ENCODE measurements around the gene PUDP. TPM values are rescaled to one million over a fixed set of nuclear protein-coding genes. Genes with fewer than 3 reads are reported as not detected.

The PUDP gene
- total RNA-seq, 1 experiment from 2014 or later: 8.2 TPM

DNA sequence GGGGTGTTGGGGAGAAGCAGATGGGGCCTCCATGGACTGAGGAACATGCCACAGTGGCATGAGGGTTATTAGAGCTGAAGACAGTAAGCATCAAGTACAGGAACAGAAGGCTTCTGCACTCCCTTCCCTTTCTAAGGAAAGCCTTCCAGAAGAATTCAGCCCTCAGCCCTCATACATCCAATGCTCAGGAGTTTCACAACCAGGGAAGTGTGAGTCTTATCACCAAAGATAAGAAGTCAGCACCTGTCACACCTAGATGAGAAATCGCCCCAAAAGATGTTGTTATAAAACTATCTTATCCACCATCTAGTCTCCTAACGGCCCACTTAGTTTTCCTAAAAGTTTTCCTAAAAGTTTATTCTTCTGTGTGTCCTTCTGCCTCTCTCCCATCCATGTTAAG lies 78.4 kb downstream of the PUDP start:
- H3K27ac ChIP-seq: no peak overlapping the region

DNA sequence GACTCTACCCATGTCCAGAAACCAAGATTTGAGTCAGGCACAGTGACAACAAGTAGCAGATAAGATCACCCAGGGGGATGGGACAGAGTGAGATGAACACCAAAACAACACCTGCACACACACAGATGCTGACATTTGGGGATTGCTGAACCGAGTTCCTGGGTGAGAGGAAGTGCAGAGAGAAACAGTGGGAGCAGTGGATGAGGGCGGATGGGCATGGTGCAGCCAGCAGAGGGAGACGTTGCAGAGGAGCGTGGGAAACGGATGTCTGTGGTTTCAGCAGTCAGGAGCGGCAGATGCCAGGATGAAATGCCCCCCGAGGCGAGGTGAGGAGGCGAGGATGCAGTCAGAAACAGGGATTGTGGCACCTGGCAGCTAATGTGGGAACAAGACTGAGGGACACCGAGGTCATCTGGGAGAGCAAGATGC lies 79.0 kb downstream of the PUDP start:
- Histone ChIP-seq H3K27ac (no peak overlapping the region), H3K9me3 (replicated peaks) (no peaks in the 10 kb centered on the region), H3K4me3 (no peak overlapping the region), H3K27me3 (replicated peaks) (no peaks in the 10 kb centered on the region), H3K4me1 (replicated peaks) (no peaks in the 10 kb centered on the region), H3K36me3 (no peaks in the 10 kb centered on the region)
- DNase-seq (ENCODE audit: low read depth in 1 of 2, low spot score in 2 of 2): peak; percentile 23 to 41

More for the DNA sequence above, 78.4 kb downstream of the PUDP start:
- no peak for DNase-seq (ENCODE audit: low read depth in 1 of 2, low spot score in 2 of 2)
- Histone ChIP-seq H3K4me1 (replicated peaks) (no peaks in the 10 kb centered on the region), H3K9me3 (replicated peaks) (no peaks in the 10 kb centered on the region), H3K36me3 (no peaks in the 10 kb centered on the region), H3K27me3 (replicated peaks) (no peaks in the 10 kb centered on the region), H3K4me3 (no peak overlapping the region)

DNA sequence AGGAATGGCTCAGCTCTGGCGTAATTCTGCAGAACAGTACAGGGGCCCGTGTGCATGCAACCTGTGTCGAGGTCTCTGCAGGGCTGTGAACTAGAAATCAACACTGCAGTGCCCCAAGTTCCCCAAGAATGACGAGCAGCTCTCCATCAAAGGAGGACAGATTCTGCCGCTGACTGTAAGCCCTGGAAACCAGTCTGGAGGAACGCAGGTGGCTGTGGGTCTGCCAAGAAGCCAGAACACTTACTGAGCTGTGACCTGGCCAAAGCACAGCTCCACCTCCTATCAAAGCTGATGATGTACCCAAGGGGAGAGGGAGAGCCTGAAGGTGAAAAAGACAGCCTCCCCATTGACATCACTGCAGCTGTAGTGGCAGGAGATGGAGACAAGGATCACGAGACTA lies 80.7 kb downstream of the PUDP start:
- H3K27me3 ChIP-seq (replicated peaks): no peaks in the 10 kb centered on the region
- DNase-seq (ENCODE audit: low read depth in 1 of 2, low spot score in 2 of 2): no peak
- no peaks in the 10 kb centered on the region for H3K36me3 ChIP-seq
- H3K27ac ChIP-seq: no peak overlapping the region
- H3K4me1 ChIP-seq (replicated peaks): no peaks in the 10 kb centered on the region
- H3K9me3 ChIP-seq (replicated peaks): no peaks in the 10 kb centered on the region
- no peak overlapping the region for H3K4me3 ChIP-seq

DNA sequence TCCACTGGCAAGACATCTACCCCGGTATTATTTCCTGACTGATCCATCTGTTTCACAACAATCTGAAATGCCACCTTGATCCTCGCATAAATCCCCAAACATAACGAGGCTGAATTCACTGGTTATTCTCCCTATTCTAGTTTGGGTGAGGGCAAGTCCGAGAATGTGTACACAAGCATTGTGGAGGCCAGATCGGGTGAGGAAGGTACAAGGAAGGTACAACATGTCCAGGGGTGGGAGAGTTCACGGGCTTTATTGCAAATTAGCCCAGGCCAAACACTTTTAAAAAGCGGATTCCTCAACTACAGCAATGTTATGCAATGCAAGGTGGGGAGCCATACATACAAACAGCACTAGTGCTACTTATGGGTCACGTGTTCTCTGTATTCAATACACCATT lies 82.5 kb downstream of the PUDP start:
- Histone ChIP-seq H3K36me3 (no peaks in the 10 kb centered on the region), H3K27me3 (replicated peaks) (no peaks in the 10 kb centered on the region), H3K27ac (no peak overlapping the region), H3K4me1 (replicated peaks) (no peaks in the 10 kb centered on the region), H3K4me3 (no peak overlapping the region), H3K9me3 (replicated peaks) (no peaks in the 10 kb centered on the region)
- no peak for DNase-seq (ENCODE audit: low read depth in 1 of 2, low spot score in 2 of 2)

DNA sequence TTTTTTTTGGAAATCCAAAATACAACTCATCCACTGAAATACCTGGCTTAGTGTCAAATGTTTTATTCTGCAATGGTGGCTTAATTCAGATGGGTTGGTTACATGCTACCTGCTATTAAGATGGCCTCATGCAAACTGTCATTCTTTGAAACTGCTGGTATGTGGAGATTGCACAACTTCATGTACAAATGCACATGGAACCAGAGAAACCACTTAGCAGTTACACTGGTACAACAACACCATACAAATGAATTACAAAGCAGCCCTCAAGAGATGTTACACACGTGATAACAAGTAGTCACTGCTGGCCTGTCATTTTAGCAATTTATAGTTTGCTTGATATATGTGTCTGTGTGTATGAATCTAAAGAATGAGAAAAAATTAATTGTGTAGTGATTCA lies 85.0 kb downstream of the PUDP start:
- Histone ChIP-seq H3K27me3 (replicated peaks) (no peaks in the 10 kb centered on the region), H3K4me1 (replicated peaks) (no peaks in the 10 kb centered on the region), H3K4me3 (no peak overlapping the region), H3K27ac (no peak overlapping the region), H3K36me3 (no peaks in the 10 kb centered on the region), H3K9me3 (replicated peaks) (no peaks in the 10 kb centered on the region)
- no peak for DNase-seq (ENCODE audit: low read depth in 1 of 2, low spot score in 2 of 2)

DNA sequence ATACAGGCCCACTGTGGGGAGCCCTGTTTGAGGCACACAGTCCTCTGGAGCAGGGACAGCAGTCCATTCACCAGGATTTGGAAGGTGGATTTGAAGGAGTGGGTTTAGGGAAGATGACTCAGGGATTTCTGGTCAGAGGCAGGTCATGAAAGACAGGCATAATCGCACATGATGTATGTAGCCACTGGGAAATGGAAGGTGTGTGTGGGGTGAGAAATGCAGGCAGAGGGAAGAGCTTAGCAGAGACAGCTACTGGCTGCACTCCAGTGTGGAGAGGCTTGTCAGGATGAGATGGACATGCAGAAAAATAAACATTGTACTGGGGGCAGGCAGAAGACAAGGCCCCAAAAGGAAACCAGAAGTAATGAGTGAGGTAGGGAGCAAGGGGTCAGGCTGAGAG lies 85.7 kb downstream of the PUDP start:
- DNase-seq (ENCODE audit: low read depth in 1 of 2, low spot score in 2 of 2): no peak
- Histone ChIP-seq H3K36me3 (no peaks in the 10 kb centered on the region), H3K4me1 (replicated peaks) (no peaks in the 10 kb centered on the region)

DNA sequence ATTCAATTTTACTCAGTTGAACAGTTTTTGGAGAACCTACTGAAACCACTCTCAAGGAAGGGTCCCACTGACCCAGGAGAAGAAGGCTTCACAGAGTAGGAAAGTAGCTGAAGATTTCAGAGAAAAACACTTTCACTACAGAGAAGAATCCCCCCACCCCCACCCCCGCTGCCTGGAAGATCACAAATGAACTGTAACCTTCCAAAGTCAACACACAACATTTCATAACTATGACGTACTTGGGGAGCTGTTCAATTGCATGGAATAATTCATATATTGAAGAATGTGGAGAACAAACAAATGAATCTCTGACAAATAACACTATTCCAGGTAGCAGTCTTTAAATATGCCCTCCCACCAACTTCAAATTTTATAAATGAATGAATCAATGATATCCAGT lies 86.5 kb downstream of the PUDP start:
- H3K4me3 ChIP-seq: no peak overlapping the region
- H3K27me3 ChIP-seq (replicated peaks): no peaks in the 10 kb centered on the region
- no peak for DNase-seq (ENCODE audit: low read depth in 1 of 2, low spot score in 2 of 2)
- no peaks in the 10 kb centered on the region for H3K4me1 ChIP-seq (replicated peaks)
- no peaks in the 10 kb centered on the region for H3K9me3 ChIP-seq (replicated peaks)
- H3K36me3 ChIP-seq: no peaks in the 10 kb centered on the region
- H3K27ac ChIP-seq: no peak overlapping the region

More for the DNA sequence above, 85.7 kb downstream of the PUDP start:
- Histone ChIP-seq H3K4me3 (no peak overlapping the region), H3K9me3 (replicated peaks) (no peaks in the 10 kb centered on the region), H3K27me3 (replicated peaks) (no peaks in the 10 kb centered on the region), H3K27ac (no peak overlapping the region)

DNA sequence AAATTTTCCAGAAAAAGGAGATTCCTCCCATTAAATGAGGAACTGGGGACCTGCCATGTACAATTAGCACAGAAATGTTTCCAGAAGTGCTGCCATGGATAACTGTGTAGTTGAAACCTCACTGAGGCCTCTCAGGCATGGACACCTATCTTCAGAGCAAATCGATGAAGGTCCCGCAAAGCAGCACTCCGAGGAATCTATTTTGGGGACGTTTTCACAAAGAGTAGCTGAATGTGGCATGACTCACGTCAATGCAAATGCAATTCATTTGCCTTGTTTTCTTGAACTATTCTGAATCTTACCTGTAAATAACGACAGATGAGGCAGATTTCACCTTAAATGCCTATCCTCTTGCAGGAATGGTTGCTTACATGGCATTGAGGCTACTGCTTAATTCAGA lies 87.5 kb downstream of the PUDP start:
- no peak for DNase-seq (ENCODE audit: low read depth in 1 of 2, low spot score in 2 of 2)
- no peaks in the 10 kb centered on the region for H3K4me1 ChIP-seq (replicated peaks)

DNA sequence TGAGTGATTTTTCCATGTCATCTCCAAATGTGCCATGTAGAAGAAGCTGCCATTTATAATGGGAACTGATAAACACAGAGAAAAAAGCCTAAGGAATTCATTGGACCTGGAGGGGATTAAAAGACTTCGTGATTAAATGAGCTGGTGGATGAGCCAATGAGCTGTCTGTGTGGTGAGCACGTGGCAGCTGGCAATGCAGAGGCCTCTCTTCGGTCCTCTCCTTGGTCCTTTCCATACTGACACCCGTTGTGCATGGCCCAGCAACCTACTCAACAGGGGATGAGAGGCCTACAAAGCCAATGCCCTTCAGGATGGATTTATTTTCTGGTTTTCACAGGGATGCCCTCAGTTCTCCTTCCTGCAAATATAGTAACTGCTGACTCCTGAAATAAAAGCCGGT lies 88.1 kb downstream of the PUDP start:
- H3K9me3 ChIP-seq (replicated peaks): no peaks in the 10 kb centered on the region
- no peak overlapping the region for H3K4me3 ChIP-seq
- H3K36me3 ChIP-seq: no peaks in the 10 kb centered on the region
- no peaks in the 10 kb centered on the region for H3K27me3 ChIP-seq (replicated peaks)
- no peak for DNase-seq (ENCODE audit: low read depth in 1 of 2, low spot score in 2 of 2)
- H3K4me1 ChIP-seq (replicated peaks): no peaks in the 10 kb centered on the region
- H3K27ac ChIP-seq: no peak overlapping the region

More for the DNA sequence above, 87.5 kb downstream of the PUDP start:
- no peaks in the 10 kb centered on the region for H3K36me3 ChIP-seq
- H3K9me3 ChIP-seq (replicated peaks): no peaks in the 10 kb centered on the region
- no peaks in the 10 kb centered on the region for H3K27me3 ChIP-seq (replicated peaks)
- H3K27ac ChIP-seq: no peak overlapping the region
- H3K4me3 ChIP-seq: no peak overlapping the region

DNA sequence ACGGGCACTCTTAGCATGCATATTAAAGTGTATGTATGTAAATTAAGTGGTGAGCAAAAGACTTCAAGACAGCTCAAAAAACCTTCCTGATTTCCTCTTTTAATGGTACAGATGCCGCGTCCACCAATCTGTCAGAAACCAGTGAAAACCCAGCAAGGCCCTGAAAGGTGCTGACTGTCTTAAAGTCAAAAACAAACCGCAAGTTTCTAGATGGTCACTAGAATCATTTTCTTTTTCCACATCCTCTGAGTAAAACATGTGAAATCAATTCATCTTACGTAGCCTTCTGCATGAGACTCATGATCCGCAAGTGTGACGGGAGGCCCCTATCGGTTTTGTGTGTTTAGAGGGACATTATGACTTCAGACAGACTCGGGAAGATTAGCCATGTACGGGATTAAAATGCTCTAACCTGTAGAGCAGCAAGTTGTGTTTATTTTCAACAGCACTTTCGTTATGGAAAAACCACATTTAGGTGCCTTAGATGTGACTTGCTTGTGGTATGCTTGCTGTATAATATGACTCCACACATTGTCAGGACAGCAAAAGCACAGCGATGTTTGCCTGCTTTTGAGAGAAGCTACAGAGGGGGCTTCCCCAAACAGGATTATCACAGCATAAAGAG lies 88.6 kb downstream of the PUDP start:
- no peak overlapping the region for H3K4me3 ChIP-seq
- H3K27ac ChIP-seq: no peak overlapping the region
- no peaks in the 10 kb centered on the region for H3K9me3 ChIP-seq (replicated peaks)
- DNase-seq (ENCODE audit: low read depth in 1 of 2, low spot score in 2 of 2): no peak
- no peaks in the 10 kb centered on the region for H3K36me3 ChIP-seq
- H3K4me1 ChIP-seq (replicated peaks): no peaks in the 10 kb centered on the region
- H3K27me3 ChIP-seq (replicated peaks): no peaks in the 10 kb centered on the region

DNA sequence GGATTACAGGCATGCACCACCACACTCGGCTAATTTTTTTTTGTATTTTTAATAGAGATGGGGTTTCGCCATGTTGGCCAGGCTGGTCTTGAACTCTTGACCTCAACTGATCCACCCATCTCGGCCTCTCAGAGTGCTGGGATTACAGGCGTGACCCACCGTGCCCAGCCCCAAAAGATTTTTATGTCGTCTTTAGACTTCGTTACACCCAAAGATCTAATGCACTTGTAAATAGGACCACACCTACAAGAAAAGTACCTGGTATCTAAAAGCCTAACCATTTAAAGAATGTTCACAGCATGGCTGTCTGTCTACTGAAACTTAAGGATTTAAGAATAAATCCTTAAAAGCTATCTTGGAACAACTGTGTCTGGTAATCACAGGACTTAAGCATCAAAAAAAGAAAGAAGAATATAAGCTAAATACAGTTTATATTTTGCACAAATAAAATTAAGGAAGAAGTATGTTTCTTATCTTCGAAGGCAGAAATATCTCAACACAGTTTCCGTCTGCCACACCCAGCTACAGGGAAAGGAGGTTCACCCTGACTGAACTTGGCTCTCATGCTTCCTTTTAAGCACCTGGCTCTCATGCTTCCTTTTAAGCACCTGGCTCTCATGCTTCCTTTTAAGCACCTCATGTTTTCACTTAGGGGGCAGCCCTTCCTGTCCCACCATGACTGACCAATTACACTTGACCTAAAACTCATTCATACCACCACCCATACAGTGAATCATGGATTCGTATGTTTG lies 92.4 kb downstream of the PUDP start:
- no peak overlapping the region for H3K27ac ChIP-seq
- no peaks in the 10 kb centered on the region for H3K4me1 ChIP-seq (replicated peaks)
- no peaks in the 10 kb centered on the region for H3K36me3 ChIP-seq
- no peak overlapping the region for H3K4me3 ChIP-seq
- H3K9me3 ChIP-seq (replicated peaks): no peaks in the 10 kb centered on the region
- no peak for DNase-seq (ENCODE audit: low read depth in 1 of 2, low spot score in 2 of 2)
- H3K27me3 ChIP-seq (replicated peaks): no peaks in the 10 kb centered on the region

DNA sequence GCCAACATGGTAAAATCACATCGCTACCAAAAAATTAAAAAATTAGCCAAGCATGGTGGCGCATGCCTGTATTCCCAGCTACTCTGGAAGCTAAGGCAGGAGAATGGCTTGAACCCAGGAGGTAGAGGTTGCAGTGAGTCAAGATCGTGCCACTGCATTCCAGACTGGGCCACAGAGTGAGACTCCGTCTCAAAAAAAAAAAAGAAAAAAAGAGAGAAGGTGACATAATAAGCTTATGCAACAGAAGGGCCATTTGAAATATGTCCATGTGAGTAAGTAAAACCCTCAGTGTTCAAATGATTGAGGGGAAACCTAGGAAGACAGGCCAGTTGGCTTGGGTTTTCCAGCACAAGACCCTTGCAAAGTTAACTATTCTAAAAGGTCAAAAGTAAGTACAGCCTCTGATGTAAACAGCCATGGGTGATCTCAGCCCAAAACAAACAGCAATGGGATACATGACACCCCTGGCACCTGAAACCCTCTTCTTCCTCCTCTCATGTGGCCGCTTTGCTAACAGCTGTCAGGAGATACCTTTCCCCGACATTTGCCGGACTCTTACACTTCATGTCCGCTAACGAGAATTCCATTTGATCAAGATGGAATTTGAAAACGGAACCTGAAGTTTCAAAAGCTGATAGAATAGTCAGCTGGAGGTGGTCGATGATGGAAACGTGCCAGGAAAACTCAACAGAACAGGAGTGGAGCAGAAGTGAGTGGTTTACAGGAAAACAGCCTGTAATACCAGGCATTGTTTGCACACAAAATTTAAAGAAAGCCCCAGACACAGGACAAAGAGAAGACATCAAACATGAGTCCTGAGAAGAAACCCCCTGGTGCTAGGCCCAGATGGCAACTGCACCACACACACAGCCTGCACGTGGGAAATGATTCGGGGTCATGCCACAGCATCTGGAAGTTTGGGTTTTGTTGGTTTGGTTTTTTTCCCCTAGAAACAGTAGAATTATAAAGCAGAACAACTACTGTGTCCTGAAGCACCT lies 93.4 kb downstream of the PUDP start:
- Histone ChIP-seq H3K36me3 (no peaks in the 10 kb centered on the region), H3K9me3 (replicated peaks) (no peaks in the 10 kb centered on the region), H3K4me1 (replicated peaks) (no peaks in the 10 kb centered on the region), H3K27ac (no peak overlapping the region), H3K4me3 (no peak overlapping the region), H3K27me3 (replicated peaks) (no peaks in the 10 kb centered on the region)
- no peak for DNase-seq (ENCODE audit: low read depth in 1 of 2, low spot score in 2 of 2)

DNA sequence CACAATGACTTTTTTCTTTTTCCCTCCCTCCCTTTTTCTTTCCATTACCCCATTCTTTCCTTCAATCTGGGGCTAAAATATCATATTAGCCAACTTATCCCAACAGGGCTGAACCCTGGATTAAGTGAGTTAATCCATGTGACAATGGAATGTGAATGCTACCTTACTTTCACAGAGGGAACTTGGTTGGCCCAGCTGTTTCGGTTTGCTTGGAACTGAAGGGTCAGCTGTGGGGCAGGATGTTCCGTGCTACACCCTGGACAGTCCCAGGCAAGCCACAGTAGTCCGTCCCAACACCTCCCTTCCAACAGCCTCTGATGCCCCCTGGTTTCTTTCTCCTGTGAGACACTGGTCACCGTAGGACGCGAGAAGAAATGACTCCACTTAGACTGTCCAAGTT lies 95.4 kb downstream of the PUDP start:
- no peak for DNase-seq (ENCODE audit: low read depth in 1 of 2, low spot score in 2 of 2)
- Histone ChIP-seq H3K4me3 (no peak overlapping the region), H3K9me3 (replicated peaks) (no peaks in the 10 kb centered on the region), H3K27me3 (replicated peaks) (no peaks in the 10 kb centered on the region), H3K4me1 (replicated peaks) (no peaks in the 10 kb centered on the region), H3K36me3 (no peaks in the 10 kb centered on the region), H3K27ac (no peak overlapping the region)

DNA sequence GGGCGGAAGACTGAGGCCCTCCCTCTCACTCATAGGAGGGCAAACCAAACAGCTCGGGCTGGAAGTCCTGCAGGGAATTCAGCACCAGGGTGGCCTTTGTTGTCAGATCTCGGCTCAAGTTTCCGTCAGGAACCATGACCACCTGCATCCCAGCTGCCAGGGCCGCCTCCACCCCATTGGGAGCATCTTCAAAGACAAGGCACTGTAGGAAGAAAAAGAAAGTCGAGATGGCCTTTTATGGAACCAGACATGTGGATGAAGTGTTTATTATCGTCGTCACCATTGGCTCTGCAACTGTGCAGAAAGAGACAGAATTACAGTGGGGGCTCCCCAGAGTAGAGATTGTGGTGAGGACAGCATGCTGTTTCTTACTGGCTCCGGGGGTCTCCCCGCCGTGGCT lies 97.7 kb downstream of the PUDP start:
- Histone ChIP-seq H3K27me3 (replicated peaks) (no peaks in the 10 kb centered on the region), H3K9me3 (replicated peaks) (no peaks in the 10 kb centered on the region), H3K4me3 (no peak overlapping the region), H3K36me3 (no peaks in the 10 kb centered on the region), H3K27ac (no peak overlapping the region), H3K4me1 (replicated peaks) (no peaks in the 10 kb centered on the region)
- no peak for DNase-seq (ENCODE audit: low read depth in 1 of 2, low spot score in 2 of 2)

Data from SJSA1 (cell line).